H1 (cell line): Measurements from ENCODE around the gene JPH2. TPM values are rescaled to one million over a fixed set of nuclear protein-coding genes. Genes with fewer than 3 reads are reported as not detected.

Source experiments
- CTCF ChIA-PET: fragments of 300-600 bp; sonication (Branson Sonifier 250); formaldehyde crosslinking; loops from one replicate; lab custom pipeline; 2021; ENCODE audit not compliant: partially characterized antibody; lab: Charles Lee
- POLR2A ChIA-PET: fragments of 300-600 bp; sonication (Branson Sonifier 250); formaldehyde crosslinking; loops from one replicate; lab custom pipeline; 2021; ENCODE audit warnings: inconsistent platforms; ENCODE audit not compliant: partially characterized antibody; lab: Charles Lee
- DNase-seq, 2 experiments: peaks; one replicate each; pipeline versions ENCODE4 v3.0.0 to v3.0.0-alpha.2; 2010 to 2022; ENCODE audit warnings: low spot score in 2 of 2, low read depth in 1 of 2, mixed read lengths in 1 of 2
- FAIRE-seq: peaks from 2 replicates; lab custom pipeline; 2011; peaks lifted over from hg19 to GRCh38; lab: Jason Lieb, UNC
- H2AFZ ChIP-seq: 2 replicates; pipeline ENCODE4 v1.8.1; 2012; ENCODE audit warnings: low read length, inconsistent platforms
- H2AK5ac ChIP-seq: 2 replicates; pipeline ENCODE4 v1.6.1; 2013; ENCODE audit warnings: low read depth, low read length
- H2BK120ac ChIP-seq: replicated peaks from 2 replicates; pipeline ENCODE3; 2013; ENCODE audit warnings: low read depth, low read length, inconsistent platforms
- H2BK12ac ChIP-seq: 2 replicates; pipeline ENCODE4 v1.6.1; 2013; ENCODE audit warnings: low read depth, low read length
- H2BK15ac ChIP-seq: 2 replicates; pipeline ENCODE4 v1.6.1; 2013; ENCODE audit warnings: low read length
- H2BK20ac ChIP-seq: 2 replicates; pipeline ENCODE4 v1.6.1; 2013; ENCODE audit warnings: low read length
- H2BK5ac ChIP-seq: 2 replicates; pipeline ENCODE4 v1.6.1; 2013; ENCODE audit warnings: low read depth, low read length
- H3K14ac ChIP-seq: 2 replicates; pipeline ENCODE4 v1.6.1; 2013; ENCODE audit warnings: inconsistent platforms; ENCODE audit not compliant: insufficient read length
- H3K18ac ChIP-seq: 2 replicates; pipeline ENCODE4 v1.6.1; 2013; ENCODE audit warnings: low read length; ENCODE audit errors: extremely low read depth
- H3K23ac ChIP-seq: 2 replicates; pipeline ENCODE4 v1.6.1; 2013; ENCODE audit warnings: inconsistent platforms; ENCODE audit not compliant: insufficient read length
- H3K23me2 ChIP-seq: 2 replicates; pipeline ENCODE4 v1.6.1; 2013; ENCODE audit warnings: low read depth, low read length
- H3K27ac ChIP-seq: 2 replicates; pipeline ENCODE4 v1.6.1; 2011; ENCODE audit warnings: low read depth, low read length, inconsistent platforms
- H3K27me3 ChIP-seq, 4 experiments: replicated peaks in 1 of 4; 1 replicate in 1 of 4; 2 replicates in 3 of 4; pipeline versions ENCODE4 v1.6.1 to v1.8.1; 2011 to 2013; ENCODE audit warnings: low read length in 3 of 4, mild to moderate bottlenecking in 3 of 4, inconsistent platforms in 2 of 4, mixed read lengths in 2 of 4, moderate library complexity in 1 of 4; ENCODE audit not compliant: control insufficient read depth in 3 of 4, insufficient read depth in 3 of 4; ENCODE audit errors: extremely low read depth in 1 of 4
- H3K36me3 ChIP-seq, 4 experiments: 2 replicates each; pipeline versions ENCODE4 v1.6.1 to v1.8.1; 2011 to 2013; ENCODE audit warnings: mild to moderate bottlenecking in 4 of 4, low read length in 3 of 4, moderate library complexity in 2 of 4, control low read depth in 1 of 4, inconsistent platforms in 1 of 4; ENCODE audit not compliant: insufficient read depth in 4 of 4, control insufficient read depth in 2 of 4
- H3K4ac ChIP-seq: replicated peaks from 2 replicates; pipeline ENCODE3; 2013; ENCODE audit warnings: low read length, low read depth, mixed read lengths, inconsistent platforms; ENCODE audit not compliant: insufficient read length
- H3K4me1 ChIP-seq, 4 experiments: replicated peaks in 1 of 4; 1 replicate in 1 of 4; 2 replicates in 3 of 4; pipeline versions ENCODE4 v1.6.1 to v1.8.1; 2011 to 2013; ENCODE audit warnings: low read length in 3 of 4, inconsistent platforms in 2 of 4, mixed read lengths in 1 of 4; ENCODE audit not compliant: insufficient read depth in 4 of 4, control insufficient read depth in 3 of 4
- H3K4me2 ChIP-seq, 2 experiments: 2 replicates each; pipeline versions ENCODE4 v1.6.1 to v1.8.1; 2011 to 2013; ENCODE audit warnings: low read depth in 2 of 2, low read length in 2 of 2, control low read depth in 1 of 2, inconsistent platforms in 1 of 2, mild to moderate bottlenecking in 1 of 2; ENCODE audit not compliant: insufficient read depth in 1 of 2
- H3K4me3 ChIP-seq, 4 experiments: fragments of 200-600, 300-600 bp in 1 of 4; sonication (generic), shearing (Covaris generic), sonication (Bioruptor Twin) in 1 of 4; 2 replicates each; pipeline versions ENCODE4 v1.5.1 to v1.8.1; 2011 to 2016; ENCODE audit warnings: low read length in 4 of 4, low read depth in 3 of 4, control low read depth in 2 of 4, inconsistent platforms in 2 of 4, mild to moderate bottlenecking in 2 of 4, mixed read lengths in 1 of 4, moderate library complexity in 1 of 4; ENCODE audit not compliant: insufficient read depth in 2 of 4; ENCODE audit errors: extremely low read depth in 1 of 4
- H3K56ac ChIP-seq: replicated peaks from 2 replicates; pipeline ENCODE3; 2013; ENCODE audit warnings: low read depth, mild to moderate bottlenecking, mixed read lengths, low read length, inconsistent platforms; ENCODE audit not compliant: insufficient read length
- H3K79me1 ChIP-seq: 2 replicates; pipeline ENCODE4 v1.6.1; 2013; ENCODE audit warnings: low read depth, low read length, control low read depth
- H3K79me2 ChIP-seq, 2 experiments: 2 replicates each; pipeline versions ENCODE4 v1.6.1 to v1.8.1; 2012 to 2013; ENCODE audit warnings: low read length in 2 of 2, mild to moderate bottlenecking in 2 of 2, inconsistent platforms in 1 of 2; ENCODE audit not compliant: insufficient read depth in 2 of 2, control insufficient read depth in 1 of 2
- H3K9ac ChIP-seq, 4 experiments: replicated peaks in 1 of 4; 1 replicate in 1 of 4; 2 replicates in 3 of 4; pipeline versions ENCODE4 v1.6.1 to v1.8.1; 2011 to 2013; ENCODE audit warnings: low read depth in 3 of 4, low read length in 3 of 4, control low read depth in 2 of 4, mild to moderate bottlenecking in 2 of 4, moderate library complexity in 2 of 4, inconsistent platforms in 1 of 4; ENCODE audit errors: extremely low read depth in 1 of 4
- H3K9me3 ChIP-seq, 2 experiments: 2 replicates each; pipeline versions ENCODE4 v1.6.1 to v1.8.1; 2012 to 2013; ENCODE audit warnings: mild to moderate bottlenecking in 2 of 2, moderate library complexity in 2 of 2, control low read depth in 1 of 2, inconsistent platforms in 1 of 2, low read depth in 1 of 2, low read length in 1 of 2, mixed read lengths in 1 of 2; ENCODE audit not compliant: insufficient read depth in 2 of 2
- H4K20me1 ChIP-seq, 2 experiments: replicated peaks in 1 of 2; 2 replicates each; pipeline versions ENCODE3 to v1.8.1; 2011 to 2013; ENCODE audit warnings: inconsistent platforms in 2 of 2, low read length in 2 of 2, mild to moderate bottlenecking in 1 of 2; ENCODE audit not compliant: insufficient read depth in 2 of 2, control insufficient read depth in 1 of 2
- H4K5ac ChIP-seq: 2 replicates; pipeline ENCODE4 v1.6.1; 2013; ENCODE audit warnings: low read length, low read depth, mixed read lengths, inconsistent platforms; ENCODE audit not compliant: insufficient read length
- H4K8ac ChIP-seq: 2 replicates; pipeline ENCODE4 v1.8.0; 2013; ENCODE audit warnings: mild to moderate bottlenecking, moderate library complexity, low read length, inconsistent platforms; ENCODE audit not compliant: insufficient read depth; ENCODE audit errors: extremely low read depth
- H4K91ac ChIP-seq: replicated peaks from 2 replicates; pipeline ENCODE3; 2013; ENCODE audit warnings: low read length, mixed read lengths, inconsistent platforms; ENCODE audit not compliant: insufficient read length
- EP300 ChIP-seq, 2 experiments: IDR thresholded peaks; 1 replicate in 1 of 2; 2 replicates in 1 of 2; pipeline ENCODE4 v1.6.1; 2011 to 2012; ENCODE audit warnings: low read depth in 2 of 2, low read length in 2 of 2, mild to moderate bottlenecking in 2 of 2, borderline replicate concordance in 1 of 2, inconsistent platforms in 1 of 2, moderate library complexity in 1 of 2
- FOSL1 ChIP-seq: IDR thresholded peaks from 2 replicates; pipeline ENCODE4 v1.6.1; 2011; ENCODE audit warnings: mild to moderate bottlenecking, low read depth, low read length, moderate library complexity; ENCODE audit not compliant: insufficient read depth
- KDM4A ChIP-seq: IDR thresholded peaks from one replicate; pipeline ENCODE4 v1.7.1; 2012; ENCODE audit warnings: low read depth, mild to moderate bottlenecking, moderate library complexity, low read length, inconsistent platforms; ENCODE audit not compliant: severe bottlenecking
- RAD21 ChIP-seq, 2 experiments: IDR thresholded peaks in 1 of 2; conservative IDR thresholded peaks in 1 of 2; 2 replicates each; pipeline ENCODE4 v1.6.1; 2011; ENCODE audit warnings: low read depth in 2 of 2, low read length in 2 of 2, improper control_type of control experiment in 1 of 2, inconsistent platforms in 1 of 2, mild to moderate bottlenecking in 1 of 2, moderate library complexity in 1 of 2
- RFX5 ChIP-seq: IDR thresholded peaks from 2 replicates; pipeline ENCODE4 v1.6.1; 2011; ENCODE audit warnings: low read depth, low read length, improper control_type of control experiment, borderline replicate concordance
- TAF1 ChIP-seq: IDR thresholded peaks from 2 replicates; pipeline ENCODE4 v1.6.1; 2011; ENCODE audit warnings: mild to moderate bottlenecking, low read depth, low read length
- WGBS, 2 experiments: shearing (Covaris generic) in 1 of 2; methylation state at CpG; one replicate each; pipeline versions ENCODE4 v1.1.6 to v1.1.7; 2013 to 2015; ENCODE audit warnings: low lambda C conversion rate in 2 of 2, mixed read lengths in 2 of 2, inconsistent platforms in 1 of 2, low coverage in 1 of 2, missing lambda C conversion rate in 1 of 2; ENCODE audit not compliant: insufficient replicate concordance in 2 of 2, insufficient coverage in 1 of 2, insufficient read length in 1 of 2; ENCODE audit errors: extremely low coverage in 1 of 2, missing lambda C conversion rate in 1 of 2; 5-methylcytosine and 5-hydroxymethylcytosine counted together
- polyA plus RNA-seq, 7 experiments: library from polyadenylated mRNA; depleted of rRNA in 3 of 7; stranded (reverse) in 5 of 7; unstranded in 2 of 7; fragments of >200 nt in 5 of 7; fragments of 200-250 nt in 2 of 7; gene quantifications; 1 replicate in 5 of 7; 2 replicates in 1 of 7; 4 replicates in 1 of 7; pipeline versions ENCODE4 v1.2.1 to v1.2.3, GENCODE V29; 2011 to 2013; ENCODE audit warnings: missing spikeins in 2 of 7, mixed read lengths in 2 of 7
- total RNA-seq: library from RNA; stranded (reverse); fragmentation: NEBNext Ultra II Directional; extraction: Animal tissue kit (Norgen Biotek cat#: 25700); gene quantifications from 2 replicates; pipeline ENCODE4 v1.2.1, GENCODE V29; 2021

Gene JPH2
- total and polyA plus RNA-seq, 2 of the 8 experiments (the other 6 are each of a cell fraction or from before 2014, with no cell fraction given), result 0.59 to 1.3 TPM

DNA sequence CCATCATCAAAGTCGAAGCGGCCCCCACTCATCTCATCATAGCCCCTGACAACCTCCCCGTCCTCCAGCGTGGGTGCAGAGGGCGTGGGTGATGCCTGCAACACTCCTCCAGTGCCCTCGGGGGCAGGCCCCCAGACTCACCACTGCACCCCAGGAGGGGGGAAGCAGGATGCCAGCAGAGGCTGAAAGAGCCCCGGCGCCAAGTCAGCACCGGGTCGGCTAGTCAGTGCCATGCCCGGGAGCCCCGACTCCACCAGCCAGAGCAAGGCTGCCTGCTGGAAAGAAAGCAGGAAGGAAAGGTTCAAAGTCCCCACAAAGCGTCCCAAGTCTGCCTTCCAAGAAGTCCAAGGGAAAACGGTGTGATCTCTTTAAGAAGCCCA is 324 bp downstream of the JPH2 start:
- H3K9ac ChIP-seq, result peak overlapping the region in 3 of 4 experiments; percentile 16 to 20 (median 18); a peak in 3 of 7 replicates
- H3K79me1 ChIP-seq, result no peaks in the 10 kb centered on the region
- no peaks in the 10 kb centered on the region for H3K9me3 ChIP-seq
- TF ChIP-seq KDM4A (no peak), RAD21 (IDR thresholded peaks at IDR 0.05 in 1 of 2, conservative IDR thresholded peaks at IDR 0.05 in 1 of 2; ENCODE audit: low read depth in 2 of 2, low read length in 2 of 2) (no peak), EP300 (IDR thresholded peaks at IDR 0.05; ENCODE audit: borderline replicate concordance in 1 of 2, low read depth in 2 of 2, low read length in 2 of 2) (no peak), RFX5 (no peak), FOSL1 (no peak), TAF1 (no peak)
- peak overlapping the region; percentile 53; the same call in 1 of the 2 replicates for H3K18ac ChIP-seq
- H3K23ac ChIP-seq, result no peak overlapping the region
- H3K36me3 ChIP-seq, result no peaks in the 10 kb centered on the region
- H3K79me2 ChIP-seq, result no peaks in the 10 kb centered on the region
- no peak overlapping the region for H4K91ac ChIP-seq
- peak overlapping the region; percentile 70 for H2AFZ ChIP-seq
- no peak overlapping the region for H3K14ac ChIP-seq
- H4K20me1 ChIP-seq, result peaks cover 0 to 4% of the 10 kb centered on the region in 2 experiments
- peak overlapping the region; percentile 73 to 82 for H3K4me2 ChIP-seq
- H2BK15ac ChIP-seq, result no peak overlapping the region
- H2BK12ac ChIP-seq, result no peak overlapping the region
- peaks cover 0 to 13% (median 6%) of the 10 kb centered on the region in 4 experiments; a peak in 5 of 7 replicates for H3K4me1 ChIP-seq
- no peak overlapping the region for H2BK20ac ChIP-seq
- peak overlapping the region; percentile 27 to 66 (median 46) for H3K4me3 ChIP-seq
- H3K23me2 ChIP-seq, result peaks cover 21% of the 10 kb centered on the region
- H2AK5ac ChIP-seq, result no peak overlapping the region
- no peak overlapping the region; the same call in 1 of the 2 replicates for H2BK5ac ChIP-seq
- DNase-seq (no peak), FAIRE-seq (no peak)
- no peak overlapping the region for H2BK120ac ChIP-seq
- no peak overlapping the region for H3K56ac ChIP-seq
- no peak overlapping the region for H3K4ac ChIP-seq
- H3K27me3 ChIP-seq, result peaks cover 0 to 4% (median 1%) of the 10 kb centered on the region in 4 experiments; a peak in 2 of 7 replicates
- H3K27ac ChIP-seq, result no peak overlapping the region
- ChIA-PET CTCF (interaction anchor here (1.6 to 17.7 kb wide), 3 partner anchors 32 to 72 kb away, joined by 4 to 512 read pairs (median 6); no protein-coding TSS in a partner anchor), POLR2A (interaction anchor here (0.6 to 1.7 kb wide), 6 partner anchors 16 to 73 kb away, joined by 3 to 5 read pairs (median 4); partner anchors contain the start of gene OSER1)
- H4K5ac ChIP-seq, result no peak overlapping the region
- WGBS, 2 experiments, result 40% methylated on average over 14 of the region's 14 CpGs; no CpG with 5 or more reads in 1 of the 2 experiments
- 0 out of 2 replicates have a peak overlapping the region, but pooled peaks have one; percentile 26 for H4K8ac ChIP-seq
